Endothelial cell of umbilical vein (primary cell): ENCODE measurements around the gene PLXND1. TPM values are rescaled to one million over a fixed set of nuclear protein-coding genes. Genes with fewer than 3 reads are reported as not detected.
A peak's percentile ranks its signal among the peaks of the same experiment; 100 is the strongest.

Experiments used
- BruUV-seq: library from RNA; stranded (reverse); fragments of 400-500 nt; replicated peaks from 2 replicates; lab custom pipeline; 2021; lab: Mats Ljungman, UMichigan
- CTCF ChIA-PET: fragments of 300-600, 350-600 bp; sonication (Branson Sonifier 250); formaldehyde crosslinking; loops from one replicate; lab custom pipeline; 2021; ENCODE audit warnings: antibody characterized with exemption, inconsistent platforms; lab: Charles Lee
- POLR2A ChIA-PET: fragments of 300-600, 350-600 bp; sonication (Branson Sonifier 250); formaldehyde crosslinking; loops from one replicate; lab custom pipeline; 2021; ENCODE audit warnings: antibody characterized with exemption, inconsistent platforms; lab: Charles Lee
- DNase-seq: peaks from one replicate; pipeline ENCODE4 v3.0.0-alpha.2; 2011; ENCODE audit warnings: low read depth, low spot score
- FAIRE-seq: peaks from 2 replicates; lab custom pipeline; 2011; peaks lifted over from hg19 to GRCh38; lab: Jason Lieb, UNC
- H2AFZ ChIP-seq: 2 replicates; pipeline ENCODE4 v1.6.0; 2012; ENCODE audit warnings: low read depth, low read length, control low read depth, inconsistent platforms
- H3K27ac ChIP-seq: 2 replicates; pipeline ENCODE4 v1.5.1; 2011; ENCODE audit warnings: low read depth, mild to moderate bottlenecking, control low read depth, low read length, moderate library complexity; ENCODE audit not compliant: insufficient read depth
- H3K27me3 ChIP-seq, 2 experiments: 2 replicates each; pipeline versions ENCODE4 v1.6.0 to v1.6.1; 2011; ENCODE audit warnings: low read length in 2 of 2, mixed read lengths in 1 of 2; ENCODE audit not compliant: control insufficient read depth in 2 of 2, insufficient read depth in 2 of 2
- H3K36me3 ChIP-seq, 2 experiments: 2 replicates in 1 of 2; 3 replicates in 1 of 2; pipeline ENCODE4 v1.5.1; 2011; ENCODE audit warnings: low read length in 2 of 2, mild to moderate bottlenecking in 1 of 2, moderate library complexity in 1 of 2; ENCODE audit not compliant: control insufficient read depth in 2 of 2, insufficient read depth in 2 of 2; ENCODE audit errors: extremely low read depth in 1 of 2
- H3K4me1 ChIP-seq: 3 replicates; pipeline ENCODE4 v1.5.1; 2011; ENCODE audit warnings: mild to moderate bottlenecking, low read length; ENCODE audit not compliant: control insufficient read depth, insufficient read depth; ENCODE audit errors: extremely low read depth
- H3K4me2 ChIP-seq: 2 replicates; pipeline ENCODE4 v1.6.1; 2011; ENCODE audit warnings: low read length, control low read depth, mixed read lengths; ENCODE audit not compliant: insufficient read depth
- H3K4me3 ChIP-seq, 3 experiments: fragments of 200-600 bp in 1 of 3; sonication (generic), shearing (Covaris generic) in 1 of 3; replicated peaks in 1 of 3; 2 replicates each; pipeline ENCODE4 v1.5.1; 2011 to 2016; ENCODE audit warnings: control low read depth in 3 of 3, low read length in 3 of 3, mild to moderate bottlenecking in 2 of 3, inconsistent platforms in 1 of 3, low read depth in 1 of 3, moderate library complexity in 1 of 3; ENCODE audit not compliant: insufficient read depth in 1 of 3
- H3K79me2 ChIP-seq: 2 replicates; pipeline ENCODE4 v1.6.0; 2012; ENCODE audit warnings: low read length, inconsistent platforms; ENCODE audit not compliant: control insufficient read depth, insufficient read depth
- H3K9ac ChIP-seq: replicated peaks from 2 replicates; pipeline ENCODE3; 2011; ENCODE audit warnings: low read length, control low read depth; ENCODE audit not compliant: insufficient read depth; ENCODE audit errors: extremely low read depth
- H3K9me1 ChIP-seq: replicated peaks from 3 replicates; pipeline ENCODE4 v1.6.0; 2011; ENCODE audit warnings: mild to moderate bottlenecking, low read length; ENCODE audit not compliant: control insufficient read depth, insufficient read depth; ENCODE audit errors: extremely low read depth
- H3K9me3 ChIP-seq: replicated peaks from 2 replicates; pipeline ENCODE4 v1.5.1; 2012; ENCODE audit warnings: low read length, inconsistent platforms; ENCODE audit not compliant: control insufficient read depth, insufficient read depth
- H4K20me1 ChIP-seq: replicated peaks from 2 replicates; pipeline ENCODE3; 2011; ENCODE audit warnings: mild to moderate bottlenecking, low read length; ENCODE audit not compliant: control insufficient read depth, insufficient read depth; ENCODE audit errors: extremely low read depth
- EZH2 ChIP-seq: IDR thresholded peaks from 2 replicates; pipeline ENCODE4 v1.6.1; 2012; ENCODE audit warnings: borderline replicate concordance, low read depth, mild to moderate bottlenecking, moderate library complexity, low read length, inconsistent platforms; ENCODE audit not compliant: severe bottlenecking
- FOS ChIP-seq: IDR thresholded peaks from 2 replicates; pipeline ENCODE4 v1.6.1; 2011; ENCODE audit warnings: mild to moderate bottlenecking, low read length, moderate library complexity, borderline replicate concordance; ENCODE audit not compliant: insufficient read depth
- GATA2 ChIP-seq: IDR thresholded peaks from 2 replicates; pipeline ENCODE4 v1.7.0; 2011; ENCODE audit warnings: low read depth, mild to moderate bottlenecking, moderate library complexity, mixed read lengths, low read length; ENCODE audit not compliant: insufficient read length, insufficient read depth
- JUN ChIP-seq: IDR thresholded peaks from 2 replicates; pipeline ENCODE4 v1.6.1; 2011; ENCODE audit warnings: borderline replicate concordance, low read depth; ENCODE audit not compliant: insufficient read length, insufficient read depth
- MYC ChIP-seq: IDR thresholded peaks from one replicate; pipeline ENCODE4 v1.6.1; 2011; ENCODE audit warnings: mild to moderate bottlenecking, low read depth, low read length
- POLR2A ChIP-seq: IDR thresholded peaks from 2 replicates; pipeline ENCODE4 v1.6.1; 2012; ENCODE audit warnings: low read depth, mild to moderate bottlenecking, control low read depth, low read length
- POLR2AphosphoS5 ChIP-seq: IDR thresholded peaks from 2 replicates; pipeline ENCODE4 v1.6.1; 2012; ENCODE audit warnings: low read depth, mild to moderate bottlenecking, control low read depth, low read length, moderate library complexity; ENCODE audit not compliant: insufficient read depth
- dilution Hi-C: fragments of 300-500 bp; cut with MboI; formaldehyde crosslinking; loops from one replicate; pipeline ENCODE4 v1.15.0; 2019; ENCODE audit warnings: low sequenced_read_pairs; ENCODE audit not compliant: extremely low pct_ligation_motif_present
- intact Hi-C: fragments of 100-400 bp; cut with micrococcal nuclease; formaldehyde crosslinking; loops from one replicate; pipeline ENCODE4 v1.10.0; 2022
- polyA plus RNA-seq, 4 experiments: library from polyadenylated mRNA; depleted of rRNA in 3 of 4; stranded (reverse) in 3 of 4; unstranded in 1 of 4; fragments of >200 nt; gene quantifications; 2 replicates each; pipeline versions ENCODE4 v1.2.1 to v1.2.3, GENCODE V29; 2011 to 2012; ENCODE audit warnings: missing spikeins in 1 of 4
- total RNA-seq: library from RNA; stranded (reverse); gene quantifications from 2 replicates; pipeline ENCODE4 v1.2.3, GENCODE V29; 2021
- TF ChIP-seq, protein P1 (sequence below), 2 donors: IDR thresholded peaks; 1 replicate in 1 of 2; 2 replicates in 1 of 2; pipeline ENCODE4 v1.5.1; 2011; ENCODE audit warnings: low read length in 2 of 2, mild to moderate bottlenecking in 2 of 2, moderate library complexity in 2 of 2, control low read depth in 1 of 2, inconsistent platforms in 1 of 2, low read depth in 1 of 2; ENCODE audit not compliant: insufficient read depth in 1 of 2; ENCODE audit errors: extremely low read depth in 1 of 2
- TF ChIP-seq, protein P2 (sequence below): IDR thresholded peaks from 2 replicates; pipeline ENCODE4 v1.6.1; 2011; ENCODE audit not compliant: insufficient read depth, insufficient read length

PLXND1 gene
- total and polyA plus RNA-seq, 2 donors (not counting 3 experiments of a cell fraction or from before 2014, with no cell fraction given): 300 to 834 TPM

DNA sequence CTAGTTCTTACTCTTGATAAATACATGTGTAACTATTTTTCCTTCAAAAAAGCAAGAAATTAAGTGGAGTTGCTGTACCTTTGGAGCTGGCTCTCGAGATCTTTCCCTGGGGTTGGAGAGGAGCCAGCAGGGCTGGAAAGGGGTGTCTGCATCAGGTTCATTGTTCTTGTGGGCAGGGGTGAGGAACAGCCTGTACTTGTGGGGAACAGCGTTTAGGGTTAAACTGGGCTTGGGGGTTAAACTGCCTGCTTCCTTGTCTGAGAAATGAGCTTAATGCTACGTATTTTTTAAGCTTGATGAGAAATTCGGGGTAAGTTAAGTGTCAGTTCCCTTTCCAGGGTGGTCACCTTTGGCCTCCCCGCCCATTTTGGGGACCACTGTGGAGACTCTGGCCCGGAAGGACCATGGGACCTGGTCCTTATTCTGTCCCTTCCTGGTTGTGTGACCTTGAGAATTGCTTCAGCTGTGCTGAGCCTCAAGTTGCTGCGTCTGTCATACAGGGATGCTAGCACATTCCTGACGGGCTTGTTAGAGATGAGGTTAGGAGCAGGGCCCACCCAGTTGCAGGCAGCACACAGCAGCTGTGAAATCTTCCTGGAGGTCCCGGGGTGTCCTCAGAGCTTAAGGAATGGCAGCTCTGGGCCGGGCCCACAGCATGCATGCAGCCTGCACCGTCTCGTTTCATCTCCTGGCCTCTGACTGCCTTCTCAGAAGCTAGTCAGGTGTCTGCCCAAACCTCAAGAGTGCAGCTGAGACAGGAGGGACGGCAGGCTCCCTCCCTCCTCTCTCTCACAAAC lies 51.9 kb downstream of the PLXND1 start:
- H3K36me3 ChIP-seq: peaks cover 14 to 34% of the 10 kb centered on the region in 2 experiments
- no peak overlapping the region for H3K9ac ChIP-seq
- peak; percentile 20 for DNase-seq
- dilution Hi-C loops (no loop called here), intact Hi-C loops (no loop called here)
- no peaks in the 10 kb centered on the region for H3K79me2 ChIP-seq
- H3K9me1 ChIP-seq: no peaks in the 10 kb centered on the region
- TF ChIP-seq POLR2AphosphoS5: no peak
- no peak for TF ChIP-seq EZH2
- TF ChIP-seq POLR2A: peak; percentile 32
- ChIA-PET POLR2A (no interaction called here), CTCF (interaction anchor here (0.9 to 5.6 kb wide), 4 partner anchors 10 to 64 kb away, joined by 3 to 49 read pairs (median 3); no protein-coding TSS in a partner anchor)
- H3K4me2 ChIP-seq: no peak overlapping the region
- peak; percentile 57 for FAIRE-seq
- H3K27me3 ChIP-seq: no peaks in the 10 kb centered on the region
- H3K4me3 ChIP-seq: no peak overlapping the region
- H4K20me1 ChIP-seq: no peaks in the 10 kb centered on the region
- H3K27ac ChIP-seq: no peak overlapping the region
- peaks cover 17% of the 10 kb centered on the region for H3K4me1 ChIP-seq
- no peak overlapping the region for H2AFZ ChIP-seq
- no TSS peak for BruUV-seq
- H3K9me3 ChIP-seq: no peaks in the 10 kb centered on the region

DNA sequence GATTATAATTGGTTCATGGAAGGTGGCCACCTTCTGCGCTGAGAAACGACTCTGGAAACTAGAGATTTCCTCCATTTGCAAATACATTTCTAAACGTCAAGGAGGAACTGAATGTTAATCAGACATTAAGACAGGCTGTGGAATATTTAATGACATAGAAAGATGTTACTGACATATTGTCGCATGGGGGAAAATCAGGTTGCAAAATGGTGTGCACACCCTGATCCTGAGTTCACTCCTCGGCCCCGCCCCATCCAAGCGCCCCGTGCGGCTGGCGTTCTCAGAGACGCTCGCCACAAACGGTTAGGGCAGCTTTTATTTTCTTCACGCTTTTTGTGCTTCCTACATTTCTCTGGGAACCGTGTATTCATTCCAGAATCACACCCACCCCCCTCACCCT lies 52.8 kb downstream of the PLXND1 start:
- Histone ChIP-seq H3K79me2 (no peaks in the 10 kb centered on the region), H3K4me1 (peaks cover 9% of the 10 kb centered on the region), H3K27ac (no peak overlapping the region), H3K27me3 (no peaks in the 10 kb centered on the region), H3K9ac (no peak overlapping the region), H3K9me1 (no peaks in the 10 kb centered on the region), H4K20me1 (no peaks in the 10 kb centered on the region), H3K36me3 (peaks cover 10 to 27% of the 10 kb centered on the region in 2 experiments), H2AFZ (no peak overlapping the region), H3K9me3 (no peaks in the 10 kb centered on the region), H3K4me3 (no peak overlapping the region), H3K4me2 (no peak overlapping the region)
- dilution Hi-C loops (no loop called here), intact Hi-C loops (no loop called here)
- BruUV-seq: no TSS peak
- ChIA-PET POLR2A (no interaction called here), CTCF (interaction anchor here (1.0 to 5.6 kb wide), 3 partner anchors 10 to 63 kb away, joined by 3 to 49 read pairs (median 3); no protein-coding TSS in a partner anchor)
- TF ChIP-seq EZH2: no peak
- TF ChIP-seq, protein P1, sequence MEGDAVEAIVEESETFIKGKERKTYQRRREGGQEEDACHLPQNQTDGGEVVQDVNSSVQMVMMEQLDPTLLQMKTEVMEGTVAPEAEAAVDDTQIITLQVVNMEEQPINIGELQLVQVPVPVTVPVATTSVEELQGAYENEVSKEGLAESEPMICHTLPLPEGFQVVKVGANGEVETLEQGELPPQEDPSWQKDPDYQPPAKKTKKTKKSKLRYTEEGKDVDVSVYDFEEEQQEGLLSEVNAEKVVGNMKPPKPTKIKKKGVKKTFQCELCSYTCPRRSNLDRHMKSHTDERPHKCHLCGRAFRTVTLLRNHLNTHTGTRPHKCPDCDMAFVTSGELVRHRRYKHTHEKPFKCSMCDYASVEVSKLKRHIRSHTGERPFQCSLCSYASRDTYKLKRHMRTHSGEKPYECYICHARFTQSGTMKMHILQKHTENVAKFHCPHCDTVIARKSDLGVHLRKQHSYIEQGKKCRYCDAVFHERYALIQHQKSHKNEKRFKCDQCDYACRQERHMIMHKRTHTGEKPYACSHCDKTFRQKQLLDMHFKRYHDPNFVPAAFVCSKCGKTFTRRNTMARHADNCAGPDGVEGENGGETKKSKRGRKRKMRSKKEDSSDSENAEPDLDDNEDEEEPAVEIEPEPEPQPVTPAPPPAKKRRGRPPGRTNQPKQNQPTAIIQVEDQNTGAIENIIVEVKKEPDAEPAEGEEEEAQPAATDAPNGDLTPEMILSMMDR (IDR thresholded peaks at IDR 0.05; ENCODE audit: extremely low read depth in 1 of 2, insufficient read depth in 1 of 2, low read depth in 1 of 2, low read length in 2 of 2): no peak
- no peak for TF ChIP-seq POLR2A
- TF ChIP-seq, protein P2, sequence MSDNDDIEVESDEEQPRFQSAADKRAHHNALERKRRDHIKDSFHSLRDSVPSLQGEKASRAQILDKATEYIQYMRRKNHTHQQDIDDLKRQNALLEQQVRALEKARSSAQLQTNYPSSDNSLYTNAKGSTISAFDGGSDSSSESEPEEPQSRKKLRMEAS: no peak
- TF ChIP-seq JUN: no peak
- TF ChIP-seq POLR2AphosphoS5: no peak
- TF ChIP-seq MYC: no peak
- TF ChIP-seq FOS: no peak
- no peak for TF ChIP-seq GATA2
- DNase-seq (no peak), FAIRE-seq (no peak)
